IMR-90 (cell line): Measurements from ENCODE around the gene ST6GALNAC5.

Source experiments
- CEBPB ChIP-seq: IDR thresholded peaks from 2 replicates; pipeline ENCODE4 v1.6.1; 2012; ENCODE audit warnings: low read depth, low read length, improper control_type of control experiment
- CHD1 ChIP-seq: IDR thresholded peaks from 2 replicates; pipeline ENCODE4 v1.6.1; 2012; ENCODE audit warnings: low read depth, low read length, improper control_type of control experiment
- CTCF ChIP-seq: conservative IDR thresholded peaks from 2 replicates; pipeline ENCODE4 v1.5.1; 2012; ENCODE audit warnings: mild to moderate bottlenecking, low read depth, low read length, improper control_type of control experiment
- FOS ChIP-seq: fragments of 150-350 bp; IDR thresholded peaks from 2 replicates; pipeline ENCODE4 v1.6.1; 2016; ENCODE audit warnings: low read depth, low read length
- NFE2L2 ChIP-seq: fragments of 150-350 bp; IDR thresholded peaks from 2 replicates; pipeline ENCODE4 v1.6.1; 2016; ENCODE audit warnings: low read depth, mild to moderate bottlenecking, low read length
- POLR2A ChIP-seq: IDR thresholded peaks from 2 replicates; pipeline ENCODE4 v1.6.1; 2012; ENCODE audit warnings: mild to moderate bottlenecking, low read depth, low read length
- RFX5 ChIP-seq: IDR thresholded peaks from 2 replicates; pipeline ENCODE4 v1.8.0; 2012; ENCODE audit warnings: low read depth, mild to moderate bottlenecking, low read length, moderate library complexity

GRCh38 chr1:76961820-76962207, 94.5 kb downstream of the ST6GALNAC5 start:
- TF ChIP-seq CTCF (no peak), RFX5 (no peak), POLR2A (no peak), CHD1 (no peak), NFE2L2 (no peak), FOS (no peak), CEBPB (no peak)
